NT2/D1 (cell line): ENCODE data around the gene GCGR.

Experiments
- SUZ12 ChIP-seq: IDR thresholded peaks from 2 replicates; pipeline ENCODE4 v1.6.1; 2011; ENCODE audit not compliant: insufficient read length, insufficient read depth; ENCODE audit errors: extremely low read depth
- YY1 ChIP-seq: IDR thresholded peaks from 2 replicates; pipeline ENCODE4 v1.6.1; 2011; ENCODE audit not compliant: insufficient read length, insufficient read depth
- ZNF274 ChIP-seq: IDR thresholded peaks from 2 replicates; pipeline ENCODE4 v1.6.1; 2011; ENCODE audit warnings: mild to moderate bottlenecking, low read depth, low read length

GRCh38 chr17:81819708-81820107 lies 15.8 kb downstream of the GCGR start:
- TF ChIP-seq YY1 (no peak), ZNF274 (no peak), SUZ12 (no peak)
